ENCODE measurements around the gene ACIN1. TPM values are rescaled to one million over a fixed set of nuclear protein-coding genes. Genes with fewer than 3 reads are reported as not detected.

ACIN1 gene
- total and polyA plus RNA-seq, 2 of the 8 experiments (the other 6 are each of a cell fraction or from before 2014, with no cell fraction given): 132 to 233 TPM

DNA sequence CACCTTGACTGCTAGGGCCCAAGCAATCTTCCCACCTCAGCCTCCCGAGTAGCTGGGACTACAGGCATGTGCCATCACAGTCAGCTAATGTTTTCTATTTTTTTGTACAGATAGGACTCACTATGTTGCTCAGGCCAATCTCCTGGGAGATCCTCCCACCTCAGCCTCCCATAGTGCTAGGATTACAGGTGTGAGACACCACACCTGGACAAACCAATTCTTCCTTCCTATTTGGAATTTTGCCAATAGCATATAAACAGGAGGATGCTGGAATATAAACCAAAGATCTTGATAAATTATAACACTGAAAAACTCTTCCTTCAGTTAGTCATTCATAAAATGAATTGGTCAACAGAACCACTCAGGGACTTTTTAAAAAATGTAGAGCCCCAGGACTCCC is 8.4 kb downstream of the ACIN1 start (continued):
- TF ChIP-seq, protein P1, sequence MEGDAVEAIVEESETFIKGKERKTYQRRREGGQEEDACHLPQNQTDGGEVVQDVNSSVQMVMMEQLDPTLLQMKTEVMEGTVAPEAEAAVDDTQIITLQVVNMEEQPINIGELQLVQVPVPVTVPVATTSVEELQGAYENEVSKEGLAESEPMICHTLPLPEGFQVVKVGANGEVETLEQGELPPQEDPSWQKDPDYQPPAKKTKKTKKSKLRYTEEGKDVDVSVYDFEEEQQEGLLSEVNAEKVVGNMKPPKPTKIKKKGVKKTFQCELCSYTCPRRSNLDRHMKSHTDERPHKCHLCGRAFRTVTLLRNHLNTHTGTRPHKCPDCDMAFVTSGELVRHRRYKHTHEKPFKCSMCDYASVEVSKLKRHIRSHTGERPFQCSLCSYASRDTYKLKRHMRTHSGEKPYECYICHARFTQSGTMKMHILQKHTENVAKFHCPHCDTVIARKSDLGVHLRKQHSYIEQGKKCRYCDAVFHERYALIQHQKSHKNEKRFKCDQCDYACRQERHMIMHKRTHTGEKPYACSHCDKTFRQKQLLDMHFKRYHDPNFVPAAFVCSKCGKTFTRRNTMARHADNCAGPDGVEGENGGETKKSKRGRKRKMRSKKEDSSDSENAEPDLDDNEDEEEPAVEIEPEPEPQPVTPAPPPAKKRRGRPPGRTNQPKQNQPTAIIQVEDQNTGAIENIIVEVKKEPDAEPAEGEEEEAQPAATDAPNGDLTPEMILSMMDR (IDR thresholded peaks at IDR 0.05; ENCODE audit: control extremely low read depth in 1 of 3, insufficient read depth in 1 of 3, low read depth in 1 of 3, low read length in 3 of 3): no peak
- no peak for TF ChIP-seq CREB1 (IDR thresholded peaks at IDR 0.05)
- no peak for TF ChIP-seq KDM4A (IDR thresholded peaks at IDR 0.05; ENCODE audit: low read depth, low read length, severe bottlenecking)
- TF ChIP-seq CHD1 (IDR thresholded peaks at IDR 0.05; ENCODE audit: low read depth, low read length): no peak
